Measurements from ENCODE around the gene LPXN.

Gene LPXN

GRCh38 chr11:58511636-58512035 is 64.0 kb downstream of the LPXN start:
- DNase-seq, result no peak

GRCh38 chr11:58509748-58510147 is 65.9 kb downstream of the LPXN start:
- no peak for DNase-seq

- DNase-seq, result no peak
Measured at GRCh38 chr11:58508814-58509213, 66.8 kb downstream of the LPXN start.

- no peak for DNase-seq
Measured at GRCh38 chr11:58508005-58508404, 67.7 kb downstream of the LPXN start, which contains the start of gene OR5B21. Gene OR5B21 (minus strand): TSS chr11:58508105. CDS start chr11:58508105, 0 bp downstream.

- no peak for DNase-seq
Measured at GRCh38 chr11:58507355-58507754, 68.3 kb downstream of the LPXN start.

- no peak for DNase-seq
Measured at GRCh38 chr11:58506935-58507334, 68.7 kb downstream of the LPXN start.

- no peak for DNase-seq
Measured at GRCh38 chr11:58505849-58506248, 69.8 kb downstream of the LPXN start.

- DNase-seq, result no peak
Measured at GRCh38 chr11:58504232-58504631, 71.4 kb downstream of the LPXN start.

- DNase-seq, result no peak
Measured at GRCh38 chr11:58503361-58503856, 72.2 kb downstream of the LPXN start.

GRCh38 chr11:58502004-58502403 is 73.7 kb downstream of the LPXN start:
- no peak for DNase-seq

- DNase-seq, result no peak
Measured at GRCh38 chr11:58498464-58498863, 77.2 kb downstream of the LPXN start.

- DNase-seq, result no peak
Measured at GRCh38 chr11:58497951-58498350, 77.7 kb downstream of the LPXN start.

- DNase-seq, result no peak
Measured at GRCh38 chr11:58495906-58496305, 79.8 kb downstream of the LPXN start.

- DNase-seq, result no peak
Measured at GRCh38 chr11:58494101-58494500, 81.6 kb downstream of the LPXN start.

GRCh38 chr11:58493676-58494075 is 82.0 kb downstream of the LPXN start:
- DNase-seq, result no peak

GRCh38 chr11:58490827-58491226 is 84.8 kb downstream of the LPXN start:
- DNase-seq, result no peak

GRCh38 chr11:58487170-58487569 is 88.5 kb downstream of the LPXN start:
- DNase-seq, result no peak

GRCh38 chr11:58485961-58486360 is 89.7 kb downstream of the LPXN start:
- DNase-seq, result no peak

Measured in NCI-H1436 (cell line).